Anterior cingulate cortex (tissue), 58 donors: Measurements from ENCODE around the gene MTURN.

Experiments used
- DNase-seq, 58 donors: peaks; one replicate each; lab custom pipeline; 2025; lab: John Stamatoyannopoulos, UW

MTURN gene

GRCh38 chr7:30135301-30136116 is 723 bp downstream of the MTURN start:
- peak in 56 of 58 donors; percentile 28 to 81 (median 69) for DNase-seq

- DNase-seq, result no peak
Observed at GRCh38 chr7:30136117-30136731, 1.4 kb downstream of the MTURN start.

- peak in 1 of 58 donors; percentile 9 for DNase-seq
Observed at GRCh38 chr7:30136743-30137485, 2.1 kb downstream of the MTURN start.

GRCh38 chr7:30139836-30140384 is 5.1 kb downstream of the MTURN start:
- DNase-seq, result no peak

GRCh38 chr7:30140456-30140855 is 5.7 kb downstream of the MTURN start:
- DNase-seq, result no peak

GRCh38 chr7:30142710-30143109 is 7.9 kb downstream of the MTURN start:
- DNase-seq, result peak in 1 of 58 donors; percentile 31

GRCh38 chr7:30143748-30144251 is 9.0 kb downstream of the MTURN start:
- DNase-seq, result peak in 1 of 58 donors; percentile 37

GRCh38 chr7:30144657-30145306 is 10.0 kb downstream of the MTURN start:
- no peak for DNase-seq

GRCh38 chr7:30145426-30145970 is 10.7 kb downstream of the MTURN start:
- DNase-seq, result no peak

GRCh38 chr7:30146127-30146612 is 11.4 kb downstream of the MTURN start:
- DNase-seq, result peak in 16 of 58 donors; percentile 21 to 81 (median 48)

- no peak for DNase-seq
Observed at GRCh38 chr7:30147223-30147622, 12.4 kb downstream of the MTURN start.

GRCh38 chr7:30147785-30148184 is 13.0 kb downstream of the MTURN start:
- DNase-seq, result peak in 7 of 58 donors; percentile 31 to 62 (median 38)

GRCh38 chr7:30148426-30148825 is 13.6 kb downstream of the MTURN start:
- no peak for DNase-seq

GRCh38 chr7:30148951-30149459 is 14.2 kb downstream of the MTURN start:
- DNase-seq, result peak in 4 of 58 donors; percentile 21 to 38 (median 32)

- no peak for DNase-seq
Observed at GRCh38 chr7:30149640-30150272, 15.0 kb downstream of the MTURN start.

- DNase-seq, result no peak
Observed at GRCh38 chr7:30150711-30151110, 15.9 kb downstream of the MTURN start.

GRCh38 chr7:30154111-30154587 is 19.4 kb downstream of the MTURN start:
- no peak for DNase-seq

GRCh38 chr7:30155481-30155880 is 20.7 kb downstream of the MTURN start:
- peak in 16 of 58 donors; percentile 16 to 59 (median 40) for DNase-seq

- peak in 1 of 58 donors; percentile 16 for DNase-seq
Observed at GRCh38 chr7:30157204-30157603, 22.4 kb downstream of the MTURN start.
